HepG2 (cell line): ENCODE measurements around the gene PTGR2. TPM values are rescaled to one million over a fixed set of nuclear protein-coding genes. Genes with fewer than 3 reads are reported as not detected.

Experiments
- ATAC-seq: fragments of 200-7000 bp; cut with Tn5 transposase; 3 replicates; pipeline ENCODE4 v1.9.1; 2020; ENCODE audit warnings: mild to moderate bottlenecking, moderate library complexity
- BruUV-seq: library from RNA; stranded (reverse); fragments of 400-500 nt; replicated peaks from 2 replicates; lab custom pipeline; 2021; lab: Mats Ljungman, UMichigan
- CTCF ChIA-PET: fragments of 300-600 bp; formaldehyde crosslinking; extraction: SDS; loops from one replicate; lab custom pipeline; 2021; ENCODE audit warnings: low total read pairs, inconsistent platforms, low intra/inter-chr PET ratio; lab: Yijun Ruan, JAX
- POLR2A ChIA-PET: fragments of 350-600 bp; sonication (Branson Sonifier 250); formaldehyde crosslinking; loops from one replicate; lab custom pipeline; 2020; ENCODE audit warnings: antibody characterized with exemption, inconsistent platforms; lab: Yijun Ruan, JAX
- DNase-seq: peaks from one replicate; pipeline ENCODE4 v3.0.0-alpha.2; 2015; ENCODE audit warnings: low spot score
- FAIRE-seq: peaks from 3 replicates; lab custom pipeline; 2011; peaks lifted over from hg19 to GRCh38; lab: Jason Lieb, UNC
- H2AFZ ChIP-seq: one replicate; pipeline ENCODE4 v1.6.1; 2011; ENCODE audit warnings: low read length, inconsistent platforms
- H3K27ac ChIP-seq: fragments of 300-600 bp; 3 replicates; pipeline ENCODE4 v1.8.0; 2011; ENCODE audit warnings: mixed run types, mild to moderate bottlenecking, mixed read lengths, low read length, inconsistent platforms; ENCODE audit not compliant: insufficient read depth; ENCODE audit errors: extremely low read length
- H3K27me3 ChIP-seq, 2 experiments: fragments of 200-600 bp in 1 of 2; 2 replicates in 1 of 2; 3 replicates in 1 of 2; pipeline versions ENCODE4 v1.6.0 to v1.8.0; 2011; ENCODE audit warnings: low read length in 2 of 2, mild to moderate bottlenecking in 2 of 2, moderate library complexity in 2 of 2, inconsistent platforms in 1 of 2; ENCODE audit not compliant: insufficient read depth in 2 of 2, control insufficient read depth in 1 of 2
- H3K36me3 ChIP-seq, 2 experiments: fragments of 200-600 bp in 1 of 2; replicated peaks in 1 of 2; 2 replicates in 1 of 2; 3 replicates in 1 of 2; pipeline versions ENCODE4 v1.5.1 to v1.8.0; 2011; ENCODE audit warnings: low read length in 2 of 2, inconsistent platforms in 1 of 2; ENCODE audit not compliant: insufficient read depth in 2 of 2, control insufficient read depth in 1 of 2
- H3K4me1 ChIP-seq: 2 replicates; pipeline ENCODE4 v1.5.1; 2012; ENCODE audit warnings: low read length, inconsistent platforms; ENCODE audit not compliant: insufficient read depth
- H3K4me2 ChIP-seq: 2 replicates; pipeline ENCODE4 v1.6.0; 2011; ENCODE audit warnings: low read depth, low read length, inconsistent platforms
- H3K4me3 ChIP-seq, 3 experiments: fragments of 200-600 bp in 1 of 3; sonication (generic), shearing (Covaris generic) in 1 of 3; replicated peaks in 1 of 3; 2 replicates each; pipeline ENCODE4 v1.5.1; 2011 to 2016; ENCODE audit warnings: low read length in 3 of 3, inconsistent platforms in 2 of 3, low read depth in 2 of 3, mild to moderate bottlenecking in 2 of 3, control low read depth in 1 of 3, mixed read lengths in 1 of 3; ENCODE audit not compliant: insufficient read depth in 1 of 3
- H3K79me2 ChIP-seq: one replicate; pipeline ENCODE4 v1.6.1; 2011; ENCODE audit warnings: low read length, inconsistent platforms; ENCODE audit not compliant: insufficient read depth
- H3K9ac ChIP-seq: 2 replicates; pipeline ENCODE4 v1.6.0; 2011; ENCODE audit warnings: mild to moderate bottlenecking, low read depth, low read length, inconsistent platforms; ENCODE audit not compliant: insufficient read depth
- H3K9me3 ChIP-seq: 2 replicates; pipeline ENCODE4 v1.5.1; 2012; ENCODE audit warnings: mild to moderate bottlenecking, low read length
- H4K20me1 ChIP-seq: 2 replicates; pipeline ENCODE4 v1.6.0; 2011; ENCODE audit warnings: inconsistent platforms, mild to moderate bottlenecking, low read length, moderate library complexity; ENCODE audit not compliant: insufficient read depth
- ATAD3A ChIP-seq: sonication (generic); formaldehyde crosslinking; IDR thresholded peaks from 2 replicates; pipeline ENCODE4 v1.4.0; 2020; ENCODE audit warnings: missing genetic modification reagents
- DNMT1 ChIP-seq: sonication (generic); formaldehyde crosslinking; IDR thresholded peaks from 2 replicates; pipeline ENCODE4 v1.5.1; 2020; ENCODE audit warnings: mild to moderate bottlenecking, missing genetic modification reagents
- HDAC1 ChIP-seq: sonication (generic); formaldehyde crosslinking; IDR thresholded peaks from 2 replicates; pipeline ENCODE4 v1.5.1; 2020; ENCODE audit warnings: mild to moderate bottlenecking, missing genetic modification reagents
- HHEX ChIP-seq: IDR thresholded peaks from 2 replicates; pipeline ENCODE4 v1.6.1; 2016; ENCODE audit warnings: control low read depth
- JUNB ChIP-seq: sonication (generic); formaldehyde crosslinking; IDR thresholded peaks from 2 replicates; pipeline ENCODE4 v1.8.0; 2022; ENCODE audit warnings: missing genetic modification reagents, mild to moderate bottlenecking, borderline replicate concordance
- KDM4B ChIP-seq: sonication (generic); formaldehyde crosslinking; IDR thresholded peaks from 2 replicates; pipeline ENCODE4 v1.4.0; 2020; ENCODE audit warnings: missing genetic modification reagents
- KDM5B ChIP-seq: sonication (generic); formaldehyde crosslinking; IDR thresholded peaks from 2 replicates; pipeline ENCODE4 v1.4.0; 2020; ENCODE audit warnings: missing genetic modification reagents, mild to moderate bottlenecking, borderline replicate concordance
- KLF11 ChIP-seq: IDR thresholded peaks from 2 replicates; pipeline ENCODE4 v1.6.1; 2016; ENCODE audit warnings: missing compliant biosample characterization
- POGZ ChIP-seq: sonication (generic); formaldehyde crosslinking; IDR thresholded peaks from 2 replicates; pipeline ENCODE4 v1.4.0; 2020; ENCODE audit warnings: mild to moderate bottlenecking, missing genetic modification reagents
- RARA ChIP-seq: IDR thresholded peaks from 2 replicates; pipeline ENCODE4 v1.6.1; 2016; ENCODE audit warnings: missing genetic modification reagents, missing compliant biosample characterization
- SRSF9 ChIP-seq: fragments of 200-400 bp; formaldehyde crosslinking; IDR thresholded peaks from 2 replicates; pipeline ENCODE4 v1.6.1; 2018; ENCODE audit warnings: borderline replicate concordance, mild to moderate bottlenecking, low read depth, low read length; ENCODE audit not compliant: insufficient read depth, poor library complexity, severe bottlenecking
- ZC3H4 ChIP-seq: sonication (generic); formaldehyde crosslinking; IDR thresholded peaks from 2 replicates; pipeline ENCODE4 v1.4.0; 2020; ENCODE audit warnings: missing genetic modification reagents, borderline replicate concordance
- ZNF17 ChIP-seq: sonication (generic); formaldehyde crosslinking; IDR thresholded peaks from 2 replicates; pipeline ENCODE4 v1.5.0; 2020; ENCODE audit warnings: mild to moderate bottlenecking, missing genetic modification reagents
- ZNF205 ChIP-seq: IDR thresholded peaks from 2 replicates; pipeline ENCODE4 v1.6.1; 2018; ENCODE audit warnings: missing biosample characterization, missing genetic modification reagents
- ZNF569 ChIP-seq: sonication (generic); formaldehyde crosslinking; IDR thresholded peaks from 2 replicates; pipeline ENCODE4 v1.5.0; 2020; ENCODE audit warnings: mild to moderate bottlenecking, missing genetic modification reagents, moderate library complexity, borderline replicate concordance
- ZNF713 ChIP-seq: sonication (generic); formaldehyde crosslinking; IDR thresholded peaks from 2 replicates; pipeline ENCODE4 v1.4.0; 2020; ENCODE audit warnings: mild to moderate bottlenecking, missing genetic modification reagents
- WGBS: methylation state at CpG from one replicate; pipeline ENCODE4 v1.1.6; 2017; ENCODE audit warnings: low lambda C conversion rate; 5-methylcytosine and 5-hydroxymethylcytosine counted together
- in situ Hi-C: cut with HindIII; loops from 2 replicates; pipeline ENCODE4 v1.10.0; 2017; ENCODE audit warnings: low pct_unique_long_range_greater_than_20kb; ENCODE audit not compliant: extremely low pct_ligation_motif_present
- intact Hi-C: fragments of 100-400 bp; cut with micrococcal nuclease; formaldehyde crosslinking; loops from one replicate; pipeline ENCODE4 v1.10.0; 2022; ENCODE audit not compliant: unreplicated experiment
- polyA plus RNA-seq, 8 experiments: library from polyadenylated mRNA; depleted of rRNA in 3 of 8; stranded (reverse) in 7 of 8; unstranded in 1 of 8; fragments of >200 nt; fragmentation: Illumina TruSeq in 4 of 8; extraction: Trizol in 4 of 8; gene quantifications; 2 replicates each; pipeline versions ENCODE4 v1.2.1 to v1.2.3, GENCODE V29; 2011 to 2016; ENCODE audit warnings: low read depth in 4 of 8, missing spikeins in 1 of 8, mixed read lengths in 1 of 8; ENCODE audit not compliant: insufficient read depth in 1 of 8
- total RNA-seq, 5 experiments: library from RNA; depleted of rRNA; stranded (reverse); fragments of >200 nt; fragmentation: Illumina TruSeq; extraction: Trizol; gene quantifications; 2 replicates each; pipeline ENCODE4 v1.2.3, GENCODE V29; 2016; ENCODE audit warnings: low read depth in 1 of 5
- TF ChIP-seq, protein P1 (sequence below): sonication (generic); formaldehyde crosslinking; IDR thresholded peaks from 2 replicates; pipeline ENCODE4 v1.5.0; 2020; ENCODE audit warnings: mild to moderate bottlenecking, missing genetic modification reagents

The PTGR2 gene
- total and polyA plus RNA-seq, 2 of the 13 experiments (the other 11 are each of a cell fraction or from before 2014, with no cell fraction given): 3.0 to 4.3 TPM

DNA sequence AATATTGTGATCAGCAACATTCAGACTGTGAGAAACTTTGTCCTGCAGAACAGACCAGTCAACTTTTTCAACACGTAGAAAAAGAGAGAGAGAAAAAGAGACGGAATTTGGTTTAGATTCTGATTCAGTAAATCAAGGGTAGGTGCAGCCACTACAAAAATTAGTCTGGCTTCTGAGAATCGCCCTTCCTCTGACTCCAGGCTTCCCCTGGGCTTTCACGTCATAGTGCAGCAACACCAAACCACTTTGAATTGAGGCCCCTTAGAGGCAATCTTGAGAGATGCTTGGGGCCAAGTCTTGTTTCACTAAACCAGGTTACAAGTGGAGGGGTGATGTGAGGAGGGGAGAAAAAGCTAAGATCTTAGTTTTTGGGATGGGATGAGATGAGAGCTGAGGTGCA, 37.5 kb upstream of the PTGR2 start:
- no peak overlapping the region for H3K9ac ChIP-seq
- no peak for FAIRE-seq
- ChIA-PET CTCF (no interaction called here), POLR2A (no interaction called here)
- no peaks in the 10 kb centered on the region for H3K9me3 ChIP-seq
- ATAC-seq: no peak
- no peaks in the 10 kb centered on the region for H3K79me2 ChIP-seq
- intact Hi-C loops (no loop called here), in situ Hi-C loops (no loop called here)
- no peaks in the 10 kb centered on the region for H4K20me1 ChIP-seq
- no peak overlapping the region for H3K4me2 ChIP-seq
- 15% methylated on average over 4 of the region's 4 CpGs for WGBS
- no peak overlapping the region for H3K4me3 ChIP-seq
- H2AFZ ChIP-seq: no peak overlapping the region
- no peak for TF ChIP-seq ZNF17 (CRISPR knock-in tag)
- TF ChIP-seq, protein P1, sequence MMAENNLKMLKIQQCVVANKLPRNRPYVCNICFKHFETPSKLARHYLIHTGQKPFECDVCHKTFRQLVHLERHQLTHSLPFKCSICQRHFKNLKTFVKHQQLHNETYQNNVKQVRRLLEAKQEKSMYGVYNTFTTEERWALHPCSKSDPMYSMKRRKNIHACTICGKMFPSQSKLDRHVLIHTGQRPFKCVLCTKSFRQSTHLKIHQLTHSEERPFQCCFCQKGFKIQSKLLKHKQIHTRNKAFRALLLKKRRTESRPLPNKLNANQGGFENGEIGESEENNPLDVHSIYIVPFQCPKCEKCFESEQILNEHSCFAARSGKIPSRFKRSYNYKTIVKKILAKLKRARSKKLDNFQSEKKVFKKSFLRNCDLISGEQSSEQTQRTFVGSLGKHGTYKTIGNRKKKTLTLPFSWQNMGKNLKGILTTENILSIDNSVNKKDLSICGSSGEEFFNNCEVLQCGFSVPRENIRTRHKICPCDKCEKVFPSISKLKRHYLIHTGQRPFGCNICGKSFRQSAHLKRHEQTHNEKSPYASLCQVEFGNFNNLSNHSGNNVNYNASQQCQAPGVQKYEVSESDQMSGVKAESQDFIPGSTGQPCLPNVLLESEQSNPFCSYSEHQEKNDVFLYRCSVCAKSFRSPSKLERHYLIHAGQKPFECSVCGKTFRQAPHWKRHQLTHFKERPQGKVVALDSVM (CRISPR knock-in tag): no peak
- no peak for TF ChIP-seq POGZ (CRISPR knock-in tag)
- TF ChIP-seq KDM5B (CRISPR knock-in tag): no peak
- no peak for TF ChIP-seq ZNF713 (CRISPR knock-in tag)
- no peaks in the 10 kb centered on the region for H3K4me1 ChIP-seq
- no peak for DNase-seq
- peaks cover 0 to 6% of the 10 kb centered on the region in 2 experiments; a peak in 2 of 5 replicates for H3K27me3 ChIP-seq
- no peaks in the 10 kb centered on the region for H3K36me3 ChIP-seq
- H3K27ac ChIP-seq: no peak overlapping the region
- BruUV-seq: no TSS peak

DNA sequence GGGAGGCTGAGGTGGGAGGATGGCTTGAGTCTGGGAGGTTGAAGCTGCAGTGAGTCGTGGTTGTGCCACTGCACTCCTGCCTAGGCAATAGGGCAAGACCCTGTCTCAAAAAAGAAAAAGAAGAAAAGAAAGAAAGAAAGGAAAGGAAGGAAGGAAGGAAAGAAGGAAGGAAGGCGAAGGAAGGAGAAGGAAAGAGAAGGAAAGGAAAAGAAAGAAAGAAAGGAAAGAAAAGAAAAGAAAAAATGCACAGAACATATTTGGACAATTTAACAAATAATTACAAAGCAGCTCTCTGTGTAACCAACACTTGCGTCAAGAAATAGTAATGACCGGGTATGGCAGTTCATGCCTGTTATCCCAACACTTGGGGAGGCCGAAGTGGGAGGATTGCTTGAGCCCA, 35.8 kb upstream of the PTGR2 start:
- Histone ChIP-seq H3K4me1 (no peaks in the 10 kb centered on the region), H2AFZ (no peak overlapping the region), H4K20me1 (no peaks in the 10 kb centered on the region), H3K4me2 (no peak overlapping the region), H3K27ac (no peak overlapping the region), H3K9me3 (no peaks in the 10 kb centered on the region), H3K36me3 (no peaks in the 10 kb centered on the region), H3K79me2 (no peaks in the 10 kb centered on the region), H3K27me3 (no peaks in the 10 kb centered on the region; a peak in 1 of 5 replicates), H3K4me3 (no peak overlapping the region), H3K9ac (no peak overlapping the region)
- intact Hi-C loops (no loop called here), in situ Hi-C loops (no loop called here)
- no peak for ATAC-seq
- BruUV-seq: no TSS peak
- ChIA-PET CTCF (no interaction called here), POLR2A (interaction anchor here (1.3 to 1.9 kb wide), 2 partner anchors 13 to 56 kb away, joined by 3 to 9 read pairs; a partner anchor contains a TSS)
- no peak for FAIRE-seq
- DNase-seq: no peak
- 10% methylated on average over 4 of the region's 5 CpGs for WGBS
- no peak for TF ChIP-seq ZNF205
- no peak for TF ChIP-seq SRSF9
- TF ChIP-seq ZNF569: no peak
- TF ChIP-seq ATAD3A (CRISPR knock-in tag): no peak
- TF ChIP-seq KDM4B (CRISPR knock-in tag): no peak
- no peak for TF ChIP-seq ZC3H4 (CRISPR knock-in tag)
- TF ChIP-seq JUNB (CRISPR knock-in tag): no peak
- TF ChIP-seq HDAC1: no peak
- TF ChIP-seq HHEX (CRISPR knock-in tag): no peak
- TF ChIP-seq DNMT1 (CRISPR knock-in tag): no peak
- TF ChIP-seq RARA (CRISPR knock-in tag): no peak
- no peak for TF ChIP-seq KLF11 (CRISPR knock-in tag)
